Activated B cell treated with CpG ODN at 0.5 μM for 24 hours (primary cell): ENCODE data around the gene NKIRAS2. TPM values are rescaled to one million over a fixed set of nuclear protein-coding genes. Genes with fewer than 3 reads are reported as not detected.

Source experiments
- ATAC-seq: fragments of 200-7000 bp; cut with Tn5 transposase; one replicate; pipeline ENCODE4 v1.10.0; 2021; ENCODE audit warnings: low read depth, mild to moderate bottlenecking, moderate library complexity
- CTCF ChIA-PET: fragments of 350-600 bp; sonication (Branson Sonifier 250); formaldehyde crosslinking; loops from one replicate; lab custom pipeline; 2021; ENCODE audit warnings: antibody characterized with exemption; lab: Charles Lee
- POLR2A ChIA-PET: fragments of 350-600 bp; sonication (Branson Sonifier 250); formaldehyde crosslinking; loops from one replicate; lab custom pipeline; 2021; ENCODE audit warnings: antibody characterized with exemption; lab: Charles Lee
- DNase-seq: peaks from one replicate; pipeline ENCODE4 v3.0.0; 2022
- H3K27ac Mint-ChIP-seq: one replicate; pipeline ENCODE4 v1.8.0; 2020; ENCODE audit warnings: mixed read lengths
- H3K27me3 Mint-ChIP-seq: one replicate; pipeline ENCODE4 v1.8.0; 2021; ENCODE audit warnings: mixed read lengths
- H3K36me3 Mint-ChIP-seq: one replicate; pipeline ENCODE4 v1.8.0; 2021; ENCODE audit warnings: low read depth, mixed read lengths
- H3K4me1 Mint-ChIP-seq: one replicate; pipeline ENCODE4 v1.8.0; 2021; ENCODE audit warnings: mixed read lengths
- H3K4me3 Mint-ChIP-seq: one replicate; pipeline ENCODE4 v1.8.0; 2020; ENCODE audit warnings: mild to moderate bottlenecking, mixed read lengths
- H3K9me3 Mint-ChIP-seq: one replicate; pipeline ENCODE4 v1.8.0; 2020; ENCODE audit warnings: mixed read lengths
- CTCF ChIP-seq: fragments of 200-600 bp; IDR thresholded peaks from one replicate; pipeline ENCODE4 v1.8.0; 2022; ENCODE audit warnings: antibody characterized with exemption, mild to moderate bottlenecking
- intact Hi-C: fragments of 100-400 bp; cut with micrococcal nuclease; formaldehyde crosslinking; loops from one replicate; pipeline ENCODE4 v1.15.1; 2024
- total RNA-seq: library from RNA; stranded (reverse); gene quantifications from 2 replicates; pipeline ENCODE4 v1.2.3, GENCODE V29; 2022

Gene NKIRAS2
- total RNA-seq, 1 donor from 2014 or later: 23.9 TPM

- no peaks in the 10 kb centered on the region for H3K27me3 Mint-ChIP-seq
- CTCF ChIA-PET: no interaction called here
- peak overlapping the region; percentile 50 for H3K27ac Mint-ChIP-seq
- no peaks in the 10 kb centered on the region for H3K9me3 Mint-ChIP-seq
- POLR2A ChIA-PET: interaction anchor here (0.7 to 1.7 kb wide), 3 partner anchors 9 to 1382 kb away, joined by 3 to 7 read pairs (median 5); partner anchors contain the start of gene DNAJC7
- DNase-seq: no peak
- H3K4me3 Mint-ChIP-seq: no peak overlapping the region
- peaks cover 36% of the 10 kb centered on the region for H3K4me1 Mint-ChIP-seq
- H3K36me3 Mint-ChIP-seq: peaks cover 79% of the 10 kb centered on the region
- ATAC-seq: peak; percentile 49
- TF ChIP-seq CTCF: no peak
- intact Hi-C loops: no loop called here
Observed at GRCh38 chr17:41976142-41976768, 43.6 kb upstream of the NKIRAS2 start.

GRCh38 chr17:41977991-41978390, 41.9 kb upstream of the NKIRAS2 start:
- peaks cover 30% of the 10 kb centered on the region for H3K4me1 Mint-ChIP-seq
- H3K36me3 Mint-ChIP-seq: peaks cover 79% of the 10 kb centered on the region
- no peaks in the 10 kb centered on the region for H3K9me3 Mint-ChIP-seq
- no peak overlapping the region for H3K27ac Mint-ChIP-seq
- H3K4me3 Mint-ChIP-seq: no peak overlapping the region
- CTCF ChIA-PET: interaction anchor here (1.2 kb wide), 1 partner anchor 18 kb away, joined by 3 read pairs; no protein-coding TSS in a partner anchor
- intact Hi-C loops: no loop called here
- H3K27me3 Mint-ChIP-seq: no peaks in the 10 kb centered on the region
- ATAC-seq (no peak), DNase-seq (no peak)
- no peak for TF ChIP-seq CTCF
- POLR2A ChIA-PET: no interaction called here

DNA sequence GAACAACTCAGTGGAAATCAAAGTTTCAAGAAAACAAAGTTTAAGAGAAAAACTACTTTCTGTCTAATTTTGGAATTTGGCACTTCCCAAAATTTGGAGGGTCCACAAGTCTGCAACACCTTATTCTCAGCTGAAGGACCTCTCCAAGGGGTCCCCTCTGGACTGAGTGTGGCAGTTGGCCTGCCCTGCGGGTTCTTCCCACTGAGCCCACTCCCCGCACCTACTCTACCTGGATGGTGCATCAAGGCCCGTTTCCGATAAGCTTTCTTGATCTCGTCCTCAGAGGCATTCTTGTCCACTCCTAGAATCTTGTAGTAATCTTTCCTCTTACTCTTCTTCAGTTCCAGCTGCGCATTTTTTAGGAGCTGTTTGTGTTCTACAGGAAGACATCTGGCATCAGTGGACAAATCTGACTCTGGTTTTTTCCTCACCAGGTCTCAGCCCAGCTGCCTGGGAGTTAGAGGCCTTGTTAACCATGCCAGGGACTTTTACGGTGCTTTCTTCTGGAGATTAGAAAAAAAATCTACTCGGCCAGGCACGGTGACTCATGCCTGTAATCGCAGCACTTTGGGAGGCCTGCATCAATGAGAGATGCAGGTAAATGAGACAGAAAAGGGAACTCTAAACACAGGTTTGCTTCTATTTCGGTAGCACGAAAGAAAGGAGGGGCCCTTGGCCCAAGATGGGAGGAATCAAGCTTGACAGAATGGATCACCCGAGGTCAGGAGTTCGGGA, 37.7 kb upstream of the NKIRAS2 start:
- H3K27ac Mint-ChIP-seq: no peak overlapping the region
- ATAC-seq (peak; percentile 21), DNase-seq (no peak)
- POLR2A ChIA-PET: interaction anchor here (0.5 to 1.6 kb wide), 2 partner anchors 30 to 134 kb away, joined by 3 to 4 read pairs; no protein-coding TSS in a partner anchor
- TF ChIP-seq CTCF: no peak
- H3K36me3 Mint-ChIP-seq: peaks cover 81% of the 10 kb centered on the region
- intact Hi-C loops: no loop called here
- H3K4me1 Mint-ChIP-seq: peaks cover 15% of the 10 kb centered on the region
- no peaks in the 10 kb centered on the region for H3K27me3 Mint-ChIP-seq
- H3K4me3 Mint-ChIP-seq: no peak overlapping the region
- CTCF ChIA-PET: no interaction called here
- no peaks in the 10 kb centered on the region for H3K9me3 Mint-ChIP-seq

GRCh38 chr17:41984454-41984853, 35.4 kb upstream of the NKIRAS2 start:
- no peak for DNase-seq
- Mint-ChIP-seq H3K4me1 (peaks cover 18% of the 10 kb centered on the region), H3K9me3 (no peaks in the 10 kb centered on the region), H3K4me3 (no peak overlapping the region), H3K27me3 (no peaks in the 10 kb centered on the region), H3K27ac (no peak overlapping the region), H3K36me3 (peaks cover 89% of the 10 kb centered on the region)
- no peak for ATAC-seq
- ChIA-PET CTCF (interaction anchor here (1.2 kb wide), 1 partner anchor 20 kb away, joined by 3 read pairs; no protein-coding TSS in a partner anchor), POLR2A (interaction anchor here (0.7 to 1.4 kb wide), 3 partner anchors 14 to 18 kb away, joined by 3 to 8 read pairs (median 5); partner anchors contain the start of gene CNP)
- intact Hi-C loops: loop anchor here (2.0 kb wide), 1 partner anchor 18 kb away; the partner anchor contains the start of gene CNP
- no peak for TF ChIP-seq CTCF

GRCh38 chr17:41985919-41986318, 34.0 kb upstream of the NKIRAS2 start:
- intact Hi-C loops: loop anchor here (2.0 kb wide), 1 partner anchor 19 kb away; the partner anchor contains the start of gene CNP
- Mint-ChIP-seq H3K4me1 (peaks cover 18% of the 10 kb centered on the region), H3K27ac (no peak overlapping the region), H3K36me3 (peaks cover 91% of the 10 kb centered on the region), H3K27me3 (no peaks in the 10 kb centered on the region), H3K4me3 (no peak overlapping the region), H3K9me3 (no peaks in the 10 kb centered on the region)
- ChIA-PET POLR2A (interaction anchor here (1.0 to 1.5 kb wide), 2 partner anchors 10 to 34 kb away, joined by 3 to 7 read pairs; partner anchors contain the start of gene NKIRAS2), CTCF (no interaction called here)
- TF ChIP-seq CTCF: no peak
- DNase-seq: no peak
- ATAC-seq: no peak
